GM12878 (cell line): ENCODE data around the gene SRD5A1. TPM values are rescaled to one million over a fixed set of nuclear protein-coding genes. Genes with fewer than 3 reads are reported as not detected.

ENCODE experiments used
- ATAC-seq: fragments of 200-7000 bp; cut with Tn5 transposase; 3 replicates; pipeline ENCODE4 v1.9.1; 2020; ENCODE audit warnings: mild to moderate bottlenecking, moderate library complexity
- BruUV-seq: library from RNA; stranded (reverse); fragments of 400-500 nt; replicated peaks from 2 replicates; lab custom pipeline; 2021; lab: Mats Ljungman, UMichigan
- CTCF ChIA-PET: fragments of 300-600 bp; sonication (Branson Sonifier 250); formaldehyde crosslinking; extraction: SDS; loops from one replicate; lab custom pipeline; 2021; ENCODE audit warnings: inconsistent platforms; lab: Yijun Ruan, JAX
- POLR2A ChIA-PET: fragments of 350-600 bp; formaldehyde crosslinking; extraction: SDS; loops from one replicate; lab custom pipeline; 2021; ENCODE audit warnings: inconsistent platforms; lab: Charles Lee
- RAD21 ChIA-PET: fragments of 300-600 bp; sonication (Branson Sonifier 250); formaldehyde crosslinking; loops from one replicate; lab custom pipeline; 2023; ENCODE audit warnings: antibody characterized with exemption; ENCODE audit not compliant: unreplicated experiment; lab: Charles Lee
- SMC1A ChIA-PET: fragments of 300-600 bp; sonication (Branson Sonifier 250); formaldehyde crosslinking; loops from one replicate; lab custom pipeline; 2023; ENCODE audit not compliant: unreplicated experiment, uncharacterized antibody; lab: Charles Lee
- DNase-seq: peaks from one replicate; pipeline ENCODE4 v3.0.0-alpha.2; 2011; ENCODE audit warnings: low read depth, low spot score
- FAIRE-seq: peaks from 3 replicates; lab custom pipeline; 2011; peaks lifted over from hg19 to GRCh38; lab: Jason Lieb, UNC
- H2AFZ ChIP-seq: 2 replicates; pipeline ENCODE4 v1.6.0; 2011; ENCODE audit warnings: low read depth, low read length, control low read depth; ENCODE audit not compliant: control insufficient read depth
- H3K27ac ChIP-seq: 2 replicates; pipeline ENCODE4 v1.5.1; 2011; ENCODE audit warnings: control low read depth; ENCODE audit not compliant: control insufficient read depth, insufficient read depth
- H3K27me3 ChIP-seq, 2 experiments: replicated peaks in 1 of 2; 2 replicates each; pipeline versions ENCODE4 v1.6.0 to v1.6.1; 2011; ENCODE audit warnings: low read length in 1 of 2; ENCODE audit not compliant: control insufficient read depth in 2 of 2, insufficient read depth in 2 of 2
- H3K36me3 ChIP-seq, 2 experiments: 2 replicates each; pipeline ENCODE4 v1.5.1; 2011; ENCODE audit warnings: low read length in 1 of 2; ENCODE audit not compliant: control insufficient read depth in 2 of 2, insufficient read depth in 2 of 2
- H3K4me1 ChIP-seq: 2 replicates; pipeline ENCODE4 v1.6.1; 2011; ENCODE audit warnings: mild to moderate bottlenecking, low read length, moderate library complexity, mixed read lengths; ENCODE audit not compliant: control insufficient read depth, insufficient read depth
- H3K4me2 ChIP-seq: 2 replicates; pipeline ENCODE4 v1.6.0; 2011; ENCODE audit warnings: control low read depth; ENCODE audit not compliant: control insufficient read depth, insufficient read depth
- H3K4me3 ChIP-seq: fragments of 200-600 bp; sonication (generic); 2 replicates; pipeline ENCODE4 v1.5.1; 2016
- H3K79me2 ChIP-seq: 2 replicates; pipeline ENCODE4 v1.6.0; 2011; ENCODE audit warnings: low read length; ENCODE audit not compliant: control insufficient read depth, insufficient read depth
- H3K9ac ChIP-seq: 2 replicates; pipeline ENCODE4 v1.8.0; 2011; ENCODE audit warnings: low read length, control low read depth, mixed read lengths; ENCODE audit not compliant: control insufficient read depth, insufficient read depth
- H3K9me3 ChIP-seq: replicated peaks from 3 replicates; pipeline ENCODE4 v1.5.1; 2011; ENCODE audit warnings: mild to moderate bottlenecking, low read length; ENCODE audit not compliant: control insufficient read depth, insufficient read depth
- H4K20me1 ChIP-seq: 2 replicates; pipeline ENCODE4 v1.6.0; 2011; ENCODE audit not compliant: control insufficient read depth, insufficient read depth
- CREB1 ChIP-seq: IDR thresholded peaks from 2 replicates; pipeline ENCODE4 v1.6.1; 2012; ENCODE audit warnings: low read depth, mild to moderate bottlenecking, inconsistent platforms
- WGBS: methylation state at CpG from one replicate; pipeline ENCODE4 v1.1.6; 2016; ENCODE audit warnings: low lambda C conversion rate; ENCODE audit not compliant: insufficient replicate concordance, insufficient coverage; ENCODE audit errors: missing lambda C conversion rate; 5-methylcytosine and 5-hydroxymethylcytosine counted together
- in situ Hi-C: fragments of 300-500 bp; cut with MboI; formaldehyde crosslinking; loops from 9 replicates; pipeline ENCODE4 v1.14.3; 2018; ENCODE audit warnings: mixed read lengths
- intact Hi-C: fragments of 100-400 bp; cut with micrococcal nuclease; formaldehyde crosslinking; loops from one replicate; pipeline ENCODE4 v1.14.2; 2022; ENCODE audit not compliant: unreplicated experiment
- polyA plus RNA-seq, 11 experiments: library from polyadenylated mRNA; depleted of rRNA in 4 of 11; unstranded in 6 of 11; stranded (reverse) in 5 of 11; fragments of >200 nt; fragmentation: Nextera tagmentation in 4 of 11; fragmentation: Illumina TruSeq in 1 of 11; extraction: Ambion mirVana in 4 of 11; extraction: Trizol in 1 of 11; gene quantifications; 1 replicate in 1 of 11; 2 replicates in 10 of 11; pipeline versions ENCODE4 v1.2.1 to v1.2.3, GENCODE V29; 2011 to 2016; ENCODE audit warnings: inconsistent platforms in 2 of 11, missing spikeins in 2 of 11, low read depth in 1 of 11
- total RNA-seq, 4 experiments: library from RNA; depleted of rRNA in 3 of 4; stranded (reverse); fragments of >200 nt in 3 of 4; fragmentation: Illumina TruSeq in 1 of 4; extraction: Trizol in 1 of 4; gene quantifications; 2 replicates each; pipeline versions ENCODE4 v1.2.1 to v1.2.3, GENCODE V29; 2013 to 2021
- TF ChIP-seq, protein P1 (sequence below): fragments of 450-650 bp; formaldehyde crosslinking; IDR thresholded peaks from 2 replicates; pipeline ENCODE4 v1.4.0; 2022; ENCODE audit warnings: mild to moderate bottlenecking, moderate library complexity
- TF ChIP-seq, protein P2 (sequence below): IDR thresholded peaks from 2 replicates; pipeline ENCODE4 v1.6.1; 2012; ENCODE audit warnings: low read length, inconsistent platforms

The SRD5A1 gene
- total and polyA plus RNA-seq, 10 of the 15 experiments (the other 5 are each of a cell fraction or from before 2014, with no cell fraction given), result 0.76 to 20.1 (median 12.3) TPM

DNA sequence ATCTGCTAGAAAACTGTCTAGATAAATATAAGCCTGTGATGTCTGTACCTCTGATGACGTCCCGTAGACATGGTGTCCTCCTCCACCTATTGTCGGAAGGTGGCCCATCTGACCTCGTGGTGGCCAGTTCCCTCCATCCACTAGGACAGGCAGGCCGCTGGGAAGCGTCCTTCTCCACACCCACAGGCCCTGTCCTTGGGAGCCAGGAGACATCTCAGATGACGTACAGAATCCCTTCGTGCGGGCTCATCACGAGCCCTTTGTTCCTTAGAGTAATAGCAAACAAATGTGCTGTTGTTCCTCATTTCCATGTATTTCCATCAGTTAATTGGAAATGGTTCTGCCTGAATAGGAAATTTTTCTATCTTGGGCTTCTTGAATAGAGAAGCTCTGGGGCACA is 41.6 kb downstream of the SRD5A1 start:
- no peaks in the 10 kb centered on the region; a peak in 2 of 4 replicates for H3K36me3 ChIP-seq
- intact Hi-C loops, result no loop called here
- in situ Hi-C loops, result no loop called here
- CTCF ChIA-PET, result no interaction called here
- H3K79me2 ChIP-seq, result no peaks in the 10 kb centered on the region
- H3K4me3 ChIP-seq, result no peak overlapping the region
- no peaks in the 10 kb centered on the region for H3K27me3 ChIP-seq
- no peak overlapping the region for H3K4me2 ChIP-seq
- SMC1A ChIA-PET, result no interaction called here
- no peak for ATAC-seq
- no peak overlapping the region for H3K9ac ChIP-seq
- no peak overlapping the region for H2AFZ ChIP-seq
- no peak for FAIRE-seq
- no peak for DNase-seq
- H4K20me1 ChIP-seq, result no peaks in the 10 kb centered on the region
- H3K27ac ChIP-seq, result no peak overlapping the region
- BruUV-seq, result no TSS peak
- RAD21 ChIA-PET, result no interaction called here
- POLR2A ChIA-PET, result no interaction called here
- no peaks in the 10 kb centered on the region for H3K4me1 ChIP-seq
- WGBS, result 100% methylated on average over 10 of the region's 10 CpGs
- H3K9me3 ChIP-seq, result no peaks in the 10 kb centered on the region; the same call in 2 of the 3 replicates
- TF ChIP-seq, protein P1, sequence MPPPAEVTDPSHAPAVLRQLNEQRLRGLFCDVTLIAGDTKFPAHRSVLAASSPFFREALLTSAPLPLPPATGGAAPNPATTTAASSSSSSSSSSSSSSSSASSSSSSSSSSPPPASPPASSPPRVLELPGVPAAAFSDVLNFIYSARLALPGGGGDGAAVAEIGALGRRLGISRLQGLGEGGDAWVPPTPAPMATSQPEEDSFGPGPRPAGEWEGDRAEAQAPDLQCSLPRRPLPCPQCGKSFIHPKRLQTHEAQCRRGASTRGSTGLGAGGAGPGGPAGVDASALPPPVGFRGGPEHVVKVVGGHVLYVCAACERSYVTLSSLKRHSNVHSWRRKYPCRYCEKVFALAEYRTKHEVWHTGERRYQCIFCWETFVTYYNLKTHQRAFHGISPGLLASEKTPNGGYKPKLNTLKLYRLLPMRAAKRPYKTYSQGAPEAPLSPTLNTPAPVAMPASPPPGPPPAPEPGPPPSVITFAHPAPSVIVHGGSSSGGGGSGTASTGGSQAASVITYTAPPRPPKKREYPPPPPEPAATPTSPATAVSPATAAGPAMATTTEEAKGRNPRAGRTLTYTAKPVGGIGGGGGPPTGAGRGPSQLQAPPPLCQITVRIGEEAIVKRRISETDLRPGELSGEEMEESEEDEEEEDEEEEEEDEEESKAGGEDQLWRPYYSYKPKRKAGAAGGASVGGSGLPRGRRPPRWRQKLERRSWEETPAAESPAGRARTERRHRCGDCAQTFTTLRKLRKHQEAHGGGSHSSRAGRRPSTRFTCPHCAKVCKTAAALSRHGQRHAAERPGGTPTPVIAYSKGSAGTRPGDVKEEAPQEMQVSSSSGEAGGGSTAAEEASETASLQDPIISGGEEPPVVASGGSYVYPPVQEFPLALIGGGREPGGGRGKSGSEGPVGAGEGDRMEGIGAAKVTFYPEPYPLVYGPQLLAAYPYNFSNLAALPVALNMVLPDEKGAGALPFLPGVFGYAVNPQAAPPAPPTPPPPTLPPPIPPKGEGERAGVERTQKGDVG (CRISPR knock-in tag), result no peak
- TF ChIP-seq, protein P2, sequence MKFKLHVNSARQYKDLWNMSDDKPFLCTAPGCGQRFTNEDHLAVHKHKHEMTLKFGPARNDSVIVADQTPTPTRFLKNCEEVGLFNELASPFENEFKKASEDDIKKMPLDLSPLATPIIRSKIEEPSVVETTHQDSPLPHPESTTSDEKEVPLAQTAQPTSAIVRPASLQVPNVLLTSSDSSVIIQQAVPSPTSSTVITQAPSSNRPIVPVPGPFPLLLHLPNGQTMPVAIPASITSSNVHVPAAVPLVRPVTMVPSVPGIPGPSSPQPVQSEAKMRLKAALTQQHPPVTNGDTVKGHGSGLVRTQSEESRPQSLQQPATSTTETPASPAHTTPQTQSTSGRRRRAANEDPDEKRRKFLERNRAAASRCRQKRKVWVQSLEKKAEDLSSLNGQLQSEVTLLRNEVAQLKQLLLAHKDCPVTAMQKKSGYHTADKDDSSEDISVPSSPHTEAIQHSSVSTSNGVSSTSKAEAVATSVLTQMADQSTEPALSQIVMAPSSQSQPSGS, result no peak
- no peak for TF ChIP-seq CREB1
